ENCODE measurements around the gene ACP7. TPM values are rescaled to one million over a fixed set of nuclear protein-coding genes. Genes with fewer than 3 reads are reported as not detected.

Gene ACP7
- total and polyA plus RNA-seq, 2 donors (not counting 3 experiments of a cell fraction or from before 2014, with no cell fraction given), result 0.04 to 0.49 TPM

GRCh38 chr19:39125199-39125553, 41.0 kb downstream of the ACP7 start:
- ChIA-PET POLR2A (no interaction called here), CTCF (interaction anchor here (1.2 kb wide), 1 partner anchor 19 kb away, joined by 3 read pairs; no protein-coding TSS in a partner anchor)
- intact Hi-C loops (cut with micrococcal nuclease) (loop anchor here (1.0 to 10.0 kb wide), 4 partner anchors 19 to 410 kb away; partner anchors contain the start of genes EID2B, MED29, PAF1 and PLEKHG2), dilution Hi-C loops (cut with MboI; ENCODE audit: extremely low pct_ligation_motif_present, low sequenced_read_pairs) (no loop called here)
- Histone ChIP-seq H3K9me1 (replicated peaks; ENCODE audit: control insufficient read depth, extremely low read depth, insufficient read depth, low read length) (no peaks in the 10 kb centered on the region), H3K79me2 (ENCODE audit: control insufficient read depth, insufficient read depth, low read length) (peaks cover 45% of the 10 kb centered on the region), H3K4me3 (replicated peaks in 1 of 3; ENCODE audit: insufficient read depth in 1 of 3, low read depth in 1 of 3, low read length in 3 of 3) (peak overlapping the region in 2 of 3 experiments; percentile 11 to 85), H4K20me1 (replicated peaks; ENCODE audit: control insufficient read depth, extremely low read depth, insufficient read depth, low read length) (no peaks in the 10 kb centered on the region), H3K4me2 (ENCODE audit: insufficient read depth, low read length) (peak overlapping the region; percentile 49), H3K27ac (ENCODE audit: insufficient read depth, low read depth, low read length) (no peak overlapping the region), H3K9me3 (replicated peaks; ENCODE audit: control insufficient read depth, insufficient read depth, low read length) (no peaks in the 10 kb centered on the region), H2AFZ (ENCODE audit: low read depth, low read length) (peak overlapping the region; percentile 74), H3K4me1 (ENCODE audit: control insufficient read depth, extremely low read depth, insufficient read depth, low read length) (peaks cover 14% of the 10 kb centered on the region), H3K9ac (replicated peaks; ENCODE audit: extremely low read depth, insufficient read depth, low read length) (peak overlapping the region; percentile 1), H3K36me3 (ENCODE audit: control insufficient read depth in 2 of 2, extremely low read depth in 1 of 2, insufficient read depth in 2 of 2, low read length in 2 of 2) (no peaks in the 10 kb centered on the region), H3K27me3 (ENCODE audit: control insufficient read depth in 2 of 2, insufficient read depth in 2 of 2, low read length in 2 of 2) (no peaks in the 10 kb centered on the region)
- TF ChIP-seq FOS (IDR thresholded peaks at IDR 0.05; ENCODE audit: borderline replicate concordance, insufficient read depth, low read length) (no peak), GATA2 (IDR thresholded peaks at IDR 0.05; ENCODE audit: insufficient read depth, insufficient read length, low read depth, low read length) (no peak), EZH2 (IDR thresholded peaks at IDR 0.05; ENCODE audit: borderline replicate concordance, low read depth, low read length, severe bottlenecking) (no peak), MYC (IDR thresholded peaks at IDR 0.05; ENCODE audit: low read depth, low read length) (no peak), POLR2A (IDR thresholded peaks at IDR 0.05; ENCODE audit: low read depth, low read length) (no peak), JUN (IDR thresholded peaks at IDR 0.05; ENCODE audit: borderline replicate concordance, insufficient read depth, insufficient read length, low read depth) (no peak), POLR2AphosphoS5 (IDR thresholded peaks at IDR 0.05; ENCODE audit: insufficient read depth, low read depth, low read length) (no peak)
- TF ChIP-seq, protein P1, sequence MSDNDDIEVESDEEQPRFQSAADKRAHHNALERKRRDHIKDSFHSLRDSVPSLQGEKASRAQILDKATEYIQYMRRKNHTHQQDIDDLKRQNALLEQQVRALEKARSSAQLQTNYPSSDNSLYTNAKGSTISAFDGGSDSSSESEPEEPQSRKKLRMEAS (IDR thresholded peaks at IDR 0.05; ENCODE audit: insufficient read depth, insufficient read length), result no peak
- TF ChIP-seq, protein P2, sequence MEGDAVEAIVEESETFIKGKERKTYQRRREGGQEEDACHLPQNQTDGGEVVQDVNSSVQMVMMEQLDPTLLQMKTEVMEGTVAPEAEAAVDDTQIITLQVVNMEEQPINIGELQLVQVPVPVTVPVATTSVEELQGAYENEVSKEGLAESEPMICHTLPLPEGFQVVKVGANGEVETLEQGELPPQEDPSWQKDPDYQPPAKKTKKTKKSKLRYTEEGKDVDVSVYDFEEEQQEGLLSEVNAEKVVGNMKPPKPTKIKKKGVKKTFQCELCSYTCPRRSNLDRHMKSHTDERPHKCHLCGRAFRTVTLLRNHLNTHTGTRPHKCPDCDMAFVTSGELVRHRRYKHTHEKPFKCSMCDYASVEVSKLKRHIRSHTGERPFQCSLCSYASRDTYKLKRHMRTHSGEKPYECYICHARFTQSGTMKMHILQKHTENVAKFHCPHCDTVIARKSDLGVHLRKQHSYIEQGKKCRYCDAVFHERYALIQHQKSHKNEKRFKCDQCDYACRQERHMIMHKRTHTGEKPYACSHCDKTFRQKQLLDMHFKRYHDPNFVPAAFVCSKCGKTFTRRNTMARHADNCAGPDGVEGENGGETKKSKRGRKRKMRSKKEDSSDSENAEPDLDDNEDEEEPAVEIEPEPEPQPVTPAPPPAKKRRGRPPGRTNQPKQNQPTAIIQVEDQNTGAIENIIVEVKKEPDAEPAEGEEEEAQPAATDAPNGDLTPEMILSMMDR (IDR thresholded peaks at IDR 0.05; ENCODE audit: extremely low read depth in 1 of 2, insufficient read depth in 1 of 2, low read depth in 1 of 2, low read length in 2 of 2), result no peak
- DNase-seq (ENCODE audit: low read depth, low spot score), result no peak
- no peak for FAIRE-seq
- no TSS peak for BruUV-seq (replicated peaks)
